GM12878 (cell line): ENCODE data around the gene PATJ. TPM values are rescaled to one million over a fixed set of nuclear protein-coding genes. Genes with fewer than 3 reads are reported as not detected.

Experiments used
- ATAC-seq: fragments of 200-7000 bp; cut with Tn5 transposase; 3 replicates; pipeline ENCODE4 v1.9.1; 2020; ENCODE audit warnings: mild to moderate bottlenecking, moderate library complexity
- BruUV-seq: library from RNA; stranded (reverse); fragments of 400-500 nt; replicated peaks from 2 replicates; lab custom pipeline; 2021; lab: Mats Ljungman, UMichigan
- CTCF ChIA-PET: fragments of 300-600 bp; sonication (Branson Sonifier 250); formaldehyde crosslinking; extraction: SDS; loops from one replicate; lab custom pipeline; 2021; ENCODE audit warnings: inconsistent platforms; lab: Yijun Ruan, JAX
- POLR2A ChIA-PET: fragments of 350-600 bp; formaldehyde crosslinking; extraction: SDS; loops from one replicate; lab custom pipeline; 2021; ENCODE audit warnings: inconsistent platforms; lab: Charles Lee
- RAD21 ChIA-PET: fragments of 300-600 bp; sonication (Branson Sonifier 250); formaldehyde crosslinking; loops from one replicate; lab custom pipeline; 2023; ENCODE audit warnings: antibody characterized with exemption; ENCODE audit not compliant: unreplicated experiment; lab: Charles Lee
- SMC1A ChIA-PET: fragments of 300-600 bp; sonication (Branson Sonifier 250); formaldehyde crosslinking; loops from one replicate; lab custom pipeline; 2023; ENCODE audit not compliant: unreplicated experiment, uncharacterized antibody; lab: Charles Lee
- DNase-seq: peaks from one replicate; pipeline ENCODE4 v3.0.0-alpha.2; 2011; ENCODE audit warnings: low read depth, low spot score
- FAIRE-seq: peaks from 3 replicates; lab custom pipeline; 2011; peaks lifted over from hg19 to GRCh38; lab: Jason Lieb, UNC
- H2AFZ ChIP-seq: 2 replicates; pipeline ENCODE4 v1.6.0; 2011; ENCODE audit warnings: low read depth, low read length, control low read depth; ENCODE audit not compliant: control insufficient read depth
- H3K27ac ChIP-seq: 2 replicates; pipeline ENCODE4 v1.5.1; 2011; ENCODE audit warnings: control low read depth; ENCODE audit not compliant: control insufficient read depth, insufficient read depth
- H3K27me3 ChIP-seq, 2 experiments: replicated peaks in 1 of 2; 2 replicates each; pipeline versions ENCODE4 v1.6.0 to v1.6.1; 2011; ENCODE audit warnings: low read length in 1 of 2; ENCODE audit not compliant: control insufficient read depth in 2 of 2, insufficient read depth in 2 of 2
- H3K36me3 ChIP-seq, 2 experiments: 2 replicates each; pipeline ENCODE4 v1.5.1; 2011; ENCODE audit warnings: low read length in 1 of 2; ENCODE audit not compliant: control insufficient read depth in 2 of 2, insufficient read depth in 2 of 2
- H3K4me1 ChIP-seq: 2 replicates; pipeline ENCODE4 v1.6.1; 2011; ENCODE audit warnings: mild to moderate bottlenecking, low read length, moderate library complexity, mixed read lengths; ENCODE audit not compliant: control insufficient read depth, insufficient read depth
- H3K4me2 ChIP-seq: 2 replicates; pipeline ENCODE4 v1.6.0; 2011; ENCODE audit warnings: control low read depth; ENCODE audit not compliant: control insufficient read depth, insufficient read depth
- H3K4me3 ChIP-seq: fragments of 200-600 bp; sonication (generic); 2 replicates; pipeline ENCODE4 v1.5.1; 2016
- H3K79me2 ChIP-seq: 2 replicates; pipeline ENCODE4 v1.6.0; 2011; ENCODE audit warnings: low read length; ENCODE audit not compliant: control insufficient read depth, insufficient read depth
- H3K9ac ChIP-seq: 2 replicates; pipeline ENCODE4 v1.8.0; 2011; ENCODE audit warnings: low read length, control low read depth, mixed read lengths; ENCODE audit not compliant: control insufficient read depth, insufficient read depth
- H3K9me3 ChIP-seq: replicated peaks from 3 replicates; pipeline ENCODE4 v1.5.1; 2011; ENCODE audit warnings: mild to moderate bottlenecking, low read length; ENCODE audit not compliant: control insufficient read depth, insufficient read depth
- H4K20me1 ChIP-seq: 2 replicates; pipeline ENCODE4 v1.6.0; 2011; ENCODE audit not compliant: control insufficient read depth, insufficient read depth
- BCLAF1 ChIP-seq: fragments of 450-650 bp; IDR thresholded peaks from 2 replicates; pipeline ENCODE4 v1.6.1; 2017; ENCODE audit warnings: antibody characterized with exemption, mild to moderate bottlenecking, moderate library complexity
- BHLHE40 ChIP-seq, 2 experiments: fragments of 450-650 bp in 1 of 2; IDR thresholded peaks; 2 replicates each; pipeline ENCODE4 v1.6.1; 2011 to 2017; ENCODE audit warnings: low read depth in 2 of 2, borderline replicate concordance in 1 of 2, improper control_type of control experiment in 1 of 2, low read length in 1 of 2, mild to moderate bottlenecking in 1 of 2
- CHD4 ChIP-seq: fragments of 200-600 bp; sonication (generic); IDR thresholded peaks from 2 replicates; pipeline ENCODE4 v1.6.1; 2016; ENCODE audit warnings: mild to moderate bottlenecking
- EGR1 ChIP-seq, 2 experiments: IDR thresholded peaks; 1 replicate in 1 of 2; 2 replicates in 1 of 2; pipeline ENCODE4 v1.6.1; 2011 to 2012; ENCODE audit warnings: low read depth in 2 of 2, low read length in 2 of 2, borderline replicate concordance in 1 of 2, mild to moderate bottlenecking in 1 of 2, moderate library complexity in 1 of 2
- FOS ChIP-seq: IDR thresholded peaks from 3 replicates; pipeline ENCODE4 v1.6.1; 2011; ENCODE audit warnings: borderline replicate concordance; ENCODE audit not compliant: insufficient read length; ENCODE audit errors: extremely low read depth
- JUNB ChIP-seq: IDR thresholded peaks from 2 replicates; pipeline ENCODE4 v1.6.1; 2016; ENCODE audit warnings: antibody characterized with exemption, mild to moderate bottlenecking
- MEF2B ChIP-seq: fragments of 450-650 bp; IDR thresholded peaks from 2 replicates; pipeline ENCODE4 v1.6.1; 2018; ENCODE audit warnings: mild to moderate bottlenecking, moderate library complexity; ENCODE audit not compliant: partially characterized antibody, poor library complexity, severe bottlenecking
- MYB ChIP-seq: fragments of 150-350 bp; IDR thresholded peaks from 2 replicates; pipeline ENCODE4 v1.6.1; 2014; ENCODE audit warnings: mild to moderate bottlenecking, low read depth, low read length, borderline replicate concordance
- NRF1 ChIP-seq: conservative IDR thresholded peaks from 2 replicates; pipeline ENCODE4 v1.6.1; 2011; ENCODE audit warnings: mild to moderate bottlenecking, low read depth, low read length, improper control_type of control experiment
- SP1 ChIP-seq: IDR thresholded peaks from one replicate; pipeline ENCODE4 v1.6.1; 2011; ENCODE audit warnings: low read depth, low read length
- USF2 ChIP-seq: IDR thresholded peaks from 2 replicates; pipeline ENCODE4 v1.6.1; 2011; ENCODE audit warnings: low read depth, low read length, improper control_type of control experiment, borderline replicate concordance
- WGBS: methylation state at CpG from one replicate; pipeline ENCODE4 v1.1.6; 2016; ENCODE audit warnings: low lambda C conversion rate; ENCODE audit not compliant: insufficient replicate concordance, insufficient coverage; ENCODE audit errors: missing lambda C conversion rate; 5-methylcytosine and 5-hydroxymethylcytosine counted together
- in situ Hi-C: fragments of 300-500 bp; cut with MboI; formaldehyde crosslinking; loops from 9 replicates; pipeline ENCODE4 v1.14.3; 2018; ENCODE audit warnings: mixed read lengths
- intact Hi-C: fragments of 100-400 bp; cut with micrococcal nuclease; formaldehyde crosslinking; loops from one replicate; pipeline ENCODE4 v1.14.2; 2022; ENCODE audit not compliant: unreplicated experiment
- polyA plus RNA-seq, 11 experiments: library from polyadenylated mRNA; depleted of rRNA in 4 of 11; unstranded in 6 of 11; stranded (reverse) in 5 of 11; fragments of >200 nt; fragmentation: Nextera tagmentation in 4 of 11; fragmentation: Illumina TruSeq in 1 of 11; extraction: Ambion mirVana in 4 of 11; extraction: Trizol in 1 of 11; gene quantifications; 1 replicate in 1 of 11; 2 replicates in 10 of 11; pipeline versions ENCODE4 v1.2.1 to v1.2.3, GENCODE V29; 2011 to 2016; ENCODE audit warnings: inconsistent platforms in 2 of 11, missing spikeins in 2 of 11, low read depth in 1 of 11
- total RNA-seq, 4 experiments: library from RNA; depleted of rRNA in 3 of 4; stranded (reverse); fragments of >200 nt in 3 of 4; fragmentation: Illumina TruSeq in 1 of 4; extraction: Trizol in 1 of 4; gene quantifications; 2 replicates each; pipeline versions ENCODE4 v1.2.1 to v1.2.3, GENCODE V29; 2013 to 2021
- TF ChIP-seq, protein P1 (sequence below): IDR thresholded peaks from 2 replicates; pipeline ENCODE4 v1.6.1; 2012; ENCODE audit warnings: improper control_type of control experiment, low read depth, low read length; ENCODE audit not compliant: insufficient replicate concordance

Gene PATJ
- total and polyA plus RNA-seq, 10 of the 15 experiments (the other 5 are each of a cell fraction or from before 2014, with no cell fraction given) = 2.8 to 13.9 (median 6.9) TPM

DNA sequence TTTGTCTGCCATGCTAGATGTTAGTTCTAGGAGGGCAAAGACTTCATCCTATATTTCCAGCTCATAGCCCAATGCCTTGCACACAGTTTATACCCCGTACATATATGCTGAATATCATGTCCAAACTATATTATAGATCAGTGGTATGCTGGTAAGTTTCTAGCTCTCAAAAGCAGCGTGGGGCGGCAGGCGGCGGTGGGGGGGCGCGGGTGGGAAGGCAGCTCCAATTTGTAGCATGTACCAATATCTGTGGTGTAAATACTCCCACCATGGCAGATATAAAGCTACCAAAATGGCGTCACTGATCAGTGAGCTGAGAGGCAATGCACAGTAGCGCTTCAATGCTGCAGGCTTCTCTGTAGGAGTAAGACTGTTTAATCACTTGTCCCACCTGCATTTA lies 77.1 kb downstream of the PATJ start:
- no peak overlapping the region for H3K9ac ChIP-seq
- intact Hi-C loops = no loop called here
- SMC1A ChIA-PET = interaction anchor here (0.6 kb wide), 1 partner anchor 36 kb away, joined by 3 read pairs; no protein-coding TSS in a partner anchor
- no peak overlapping the region for H3K4me3 ChIP-seq
- no TSS peak for BruUV-seq
- in situ Hi-C loops = no loop called here
- H2AFZ ChIP-seq = no peak overlapping the region
- RAD21 ChIA-PET = no interaction called here
- no peaks in the 10 kb centered on the region for H3K27me3 ChIP-seq
- no peaks in the 10 kb centered on the region for H4K20me1 ChIP-seq
- H3K36me3 ChIP-seq = no peaks in the 10 kb centered on the region
- TF ChIP-seq, protein P1, sequence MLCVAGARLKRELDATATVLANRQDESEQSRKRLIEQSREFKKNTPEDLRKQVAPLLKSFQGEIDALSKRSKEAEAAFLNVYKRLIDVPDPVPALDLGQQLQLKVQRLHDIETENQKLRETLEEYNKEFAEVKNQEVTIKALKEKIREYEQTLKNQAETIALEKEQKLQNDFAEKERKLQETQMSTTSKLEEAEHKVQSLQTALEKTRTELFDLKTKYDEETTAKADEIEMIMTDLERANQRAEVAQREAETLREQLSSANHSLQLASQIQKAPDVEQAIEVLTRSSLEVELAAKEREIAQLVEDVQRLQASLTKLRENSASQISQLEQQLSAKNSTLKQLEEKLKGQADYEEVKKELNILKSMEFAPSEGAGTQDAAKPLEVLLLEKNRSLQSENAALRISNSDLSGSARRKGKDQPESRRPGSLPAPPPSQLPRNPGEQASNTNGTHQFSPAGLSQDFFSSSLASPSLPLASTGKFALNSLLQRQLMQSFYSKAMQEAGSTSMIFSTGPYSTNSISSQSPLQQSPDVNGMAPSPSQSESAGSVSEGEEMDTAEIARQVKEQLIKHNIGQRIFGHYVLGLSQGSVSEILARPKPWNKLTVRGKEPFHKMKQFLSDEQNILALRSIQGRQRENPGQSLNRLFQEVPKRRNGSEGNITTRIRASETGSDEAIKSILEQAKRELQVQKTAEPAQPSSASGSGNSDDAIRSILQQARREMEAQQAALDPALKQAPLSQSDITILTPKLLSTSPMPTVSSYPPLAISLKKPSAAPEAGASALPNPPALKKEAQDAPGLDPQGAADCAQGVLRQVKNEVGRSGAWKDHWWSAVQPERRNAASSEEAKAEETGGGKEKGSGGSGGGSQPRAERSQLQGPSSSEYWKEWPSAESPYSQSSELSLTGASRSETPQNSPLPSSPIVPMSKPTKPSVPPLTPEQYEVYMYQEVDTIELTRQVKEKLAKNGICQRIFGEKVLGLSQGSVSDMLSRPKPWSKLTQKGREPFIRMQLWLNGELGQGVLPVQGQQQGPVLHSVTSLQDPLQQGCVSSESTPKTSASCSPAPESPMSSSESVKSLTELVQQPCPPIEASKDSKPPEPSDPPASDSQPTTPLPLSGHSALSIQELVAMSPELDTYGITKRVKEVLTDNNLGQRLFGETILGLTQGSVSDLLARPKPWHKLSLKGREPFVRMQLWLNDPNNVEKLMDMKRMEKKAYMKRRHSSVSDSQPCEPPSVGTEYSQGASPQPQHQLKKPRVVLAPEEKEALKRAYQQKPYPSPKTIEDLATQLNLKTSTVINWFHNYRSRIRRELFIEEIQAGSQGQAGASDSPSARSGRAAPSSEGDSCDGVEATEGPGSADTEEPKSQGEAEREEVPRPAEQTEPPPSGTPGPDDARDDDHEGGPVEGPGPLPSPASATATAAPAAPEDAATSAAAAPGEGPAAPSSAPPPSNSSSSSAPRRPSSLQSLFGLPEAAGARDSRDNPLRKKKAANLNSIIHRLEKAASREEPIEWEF = no peak
- TF ChIP-seq CHD4 (no peak), EGR1 (IDR thresholded peaks at IDR 0.05; ENCODE audit: borderline replicate concordance in 1 of 2, low read depth in 2 of 2, low read length in 2 of 2) (no peak), MEF2B (no peak), NRF1 (no peak), BHLHE40 (IDR thresholded peaks at IDR 0.05; ENCODE audit: borderline replicate concordance in 1 of 2, low read depth in 2 of 2, low read length in 1 of 2) (no peak), SP1 (no peak), USF2 (no peak), BCLAF1 (no peak), MYB (no peak), FOS (no peak), JUNB (no peak)
- no peak overlapping the region for H3K4me2 ChIP-seq
- no peaks in the 10 kb centered on the region for H3K9me3 ChIP-seq
- no peak for ATAC-seq
- DNase-seq = no peak
- POLR2A ChIA-PET = no interaction called here
- CTCF ChIA-PET = no interaction called here
- no peaks in the 10 kb centered on the region for H3K4me1 ChIP-seq
- FAIRE-seq = no peak
- H3K79me2 ChIP-seq = no peaks in the 10 kb centered on the region
- WGBS = 91% methylated on average over 9 of the region's 9 CpGs
- H3K27ac ChIP-seq = no peak overlapping the region
